Stimulated activated naive CD8-positive, alpha-beta T cell treated with anti-CD3 and anti-CD28 coated beads, Interleukin-15, amount 100 ng/mL, for 72 hours (primary cell): ENCODE results near the gene ADAMTS13.

Source experiments
- ATAC-seq: fragments of 150-1000 bp; cut with Tn5 transposase; 2 replicates; pipeline ENCODE4 v1.10.0; 2021; ENCODE audit warnings: mild to moderate bottlenecking, moderate library complexity
- DNase-seq, 2 donors: peaks; one replicate each; pipeline ENCODE4 v3.0.0; 2021 to 2022
- H3K27ac Mint-ChIP-seq, 2 donors: one replicate each; pipeline ENCODE4 v1.8.0; 2022; ENCODE audit warnings: mild to moderate bottlenecking in 2 of 2, mixed read lengths in 2 of 2, moderate library complexity in 2 of 2
- H3K27me3 Mint-ChIP-seq: one replicate; pipeline ENCODE4 v1.8.0; 2022; ENCODE audit warnings: mixed read lengths
- H3K4me1 Mint-ChIP-seq: one replicate; pipeline ENCODE4 v1.8.0; 2022; ENCODE audit warnings: mild to moderate bottlenecking, mixed read lengths
- H3K4me3 Mint-ChIP-seq, 2 donors: one replicate each; pipeline ENCODE4 v1.8.0; 2022; ENCODE audit warnings: mild to moderate bottlenecking in 2 of 2, mixed read lengths in 2 of 2, moderate library complexity in 1 of 2
- H3K9me3 Mint-ChIP-seq, 2 donors: one replicate each; pipeline ENCODE4 v1.8.0; 2022; ENCODE audit warnings: mixed read lengths in 2 of 2

The ADAMTS13 gene

GRCh38 chr9:133404454-133405002 is 17.6 kb upstream of the ADAMTS13 start:
- Mint-ChIP-seq H3K4me1 (peaks cover 35% of the 10 kb centered on the region), H3K9me3 (no peaks in the 10 kb centered on the region), H3K27me3 (no peaks in the 10 kb centered on the region), H3K4me3 (no peak overlapping the region), H3K27ac (no peak overlapping the region)
- ATAC-seq (no peak), DNase-seq (no peak)

DNA sequence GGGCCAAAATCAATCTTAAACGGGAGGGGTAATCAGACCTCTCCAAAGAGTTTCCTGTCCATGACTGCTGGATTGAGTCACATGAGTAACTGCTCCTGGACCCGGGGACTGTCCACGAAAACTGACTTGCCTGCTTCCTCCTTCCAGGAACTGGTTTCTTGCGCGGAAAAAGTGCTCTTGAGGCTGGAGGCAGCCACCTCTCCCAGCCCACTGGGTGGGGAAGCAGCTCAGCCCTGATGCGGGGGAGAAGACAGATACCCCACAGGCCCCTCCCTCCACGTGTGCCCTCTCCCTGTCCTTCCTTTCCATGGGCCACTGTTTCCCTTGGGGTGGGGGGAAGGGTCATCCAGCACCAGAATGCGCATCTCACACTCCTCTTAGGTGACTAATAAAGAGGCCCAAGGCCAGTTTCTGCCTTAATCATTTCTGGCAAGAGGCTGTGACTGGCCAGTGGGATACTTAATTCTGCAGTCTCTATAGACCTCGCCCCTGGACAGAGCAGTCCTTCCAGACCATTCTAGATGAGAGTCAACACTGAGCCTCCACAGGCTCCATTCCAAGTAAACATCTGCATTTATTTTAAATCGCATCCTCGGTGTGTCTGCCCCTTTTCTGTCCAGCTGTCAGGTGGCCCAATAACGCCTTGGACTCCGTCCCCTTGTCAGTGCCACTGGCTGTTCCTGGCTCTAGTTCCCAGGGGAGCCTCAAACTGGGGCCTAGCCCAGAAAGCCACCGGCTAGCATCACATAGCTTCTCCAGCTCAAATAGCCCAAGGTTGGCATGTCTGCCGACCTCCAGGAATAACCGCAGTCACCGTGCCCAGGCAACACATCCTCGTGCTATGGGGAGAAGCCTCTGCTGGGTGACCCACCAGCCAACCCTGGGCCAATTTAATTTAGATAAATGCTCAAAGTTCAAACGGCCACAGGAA is 16.4 kb upstream of the ADAMTS13 start:
- no peak for DNase-seq
- Mint-ChIP-seq H3K4me3 (no peak overlapping the region), H3K27me3 (no peaks in the 10 kb centered on the region)

GRCh38 chr9:133406480-133407307 is 15.5 kb upstream of the ADAMTS13 start:
- no peak overlapping the region for H3K4me3 Mint-ChIP-seq
- DNase-seq (peak; percentile 76 to 82), ATAC-seq (peak; percentile 91)
- H3K9me3 Mint-ChIP-seq = no peaks in the 10 kb centered on the region
- no peaks in the 10 kb centered on the region for H3K27me3 Mint-ChIP-seq
- H3K27ac Mint-ChIP-seq = peak overlapping the region in 1 of 2 donors; percentile 85
- H3K4me1 Mint-ChIP-seq = peaks cover 35% of the 10 kb centered on the region

More for the DNA sequence above, 16.4 kb upstream of the ADAMTS13 start:
- Mint-ChIP-seq H3K4me1 (peaks cover 35% of the 10 kb centered on the region), H3K9me3 (no peaks in the 10 kb centered on the region), H3K27ac (peak overlapping the region in 1 of 2 donors; percentile 74)
- ATAC-seq = no peak

DNA sequence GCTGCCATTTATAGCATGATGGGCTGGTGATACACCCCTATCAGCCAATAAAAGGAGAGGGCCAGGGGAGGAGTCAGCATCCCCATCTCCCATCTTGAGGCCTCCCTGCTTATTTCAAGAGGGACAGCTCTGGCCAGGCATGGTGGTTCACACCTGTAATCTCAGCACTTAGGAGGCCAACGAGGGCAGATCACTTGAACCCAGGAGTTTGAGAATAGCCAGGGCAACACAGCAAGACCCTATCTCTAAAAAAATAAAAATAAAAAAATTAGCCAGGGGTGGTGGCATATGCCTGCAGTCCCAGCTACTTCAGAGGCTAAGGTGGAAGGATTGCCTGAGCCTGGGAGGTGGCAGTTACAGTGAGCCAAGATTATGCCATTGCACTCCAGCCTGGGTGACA is 14.1 kb upstream of the ADAMTS13 start:
- no peak overlapping the region for H3K4me3 Mint-ChIP-seq
- peaks cover 44% of the 10 kb centered on the region for H3K4me1 Mint-ChIP-seq
- H3K27me3 Mint-ChIP-seq = no peaks in the 10 kb centered on the region
- no peaks in the 10 kb centered on the region for H3K9me3 Mint-ChIP-seq
- H3K27ac Mint-ChIP-seq = no peak overlapping the region
- DNase-seq (no peak), ATAC-seq (no peak)

DNA sequence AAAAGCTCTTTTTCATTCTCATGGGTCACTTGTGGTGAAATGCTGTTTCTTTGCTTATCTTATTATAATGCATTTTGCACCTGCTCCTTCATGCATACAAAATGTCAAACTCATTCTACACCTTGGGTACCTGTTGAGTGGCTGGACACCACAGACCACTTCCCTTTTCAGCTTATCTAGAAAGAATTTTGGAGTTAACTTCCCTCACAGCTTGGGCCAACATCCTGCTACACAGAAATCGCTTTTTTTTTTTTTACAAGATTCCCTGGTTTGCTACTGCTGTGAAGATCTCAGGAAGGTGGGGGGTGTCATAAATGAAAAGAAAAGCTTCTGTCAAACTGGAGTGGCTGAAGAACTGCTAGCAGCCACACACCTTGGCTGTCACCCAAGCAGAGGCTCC is 7.0 kb upstream of the ADAMTS13 start:
- no peaks in the 10 kb centered on the region for H3K9me3 Mint-ChIP-seq
- H3K27me3 Mint-ChIP-seq = no peaks in the 10 kb centered on the region
- no peak for ATAC-seq
- DNase-seq = no peak
- H3K27ac Mint-ChIP-seq = peak overlapping the region in 1 of 2 donors; percentile 55
- H3K4me3 Mint-ChIP-seq = peak overlapping the region in 1 of 2 donors; percentile 26
- peaks cover 63% of the 10 kb centered on the region for H3K4me1 Mint-ChIP-seq

- Mint-ChIP-seq H3K9me3 (no peaks in the 10 kb centered on the region), H3K4me3 (peak within 1 kb of the TSS; percentile 95 to 96), H3K27me3 (no peaks in the 10 kb centered on the region), H3K4me1 (peaks cover 83% of the 10 kb centered on the region), H3K27ac (peak within 1 kb of the TSS; percentile 98 to 99)
- DNase-seq = peak; percentile 90 to 94
- ATAC-seq = peak; percentile 89
These were observed 4.4 kb upstream of the ADAMTS13 start, which contains the start of gene REXO4 for GRCh38 chr9:133417541-133418461. Gene REXO4, minus strand, starts transcription at chr9:133418010. Its CDS starts 166 bp downstream, at chr9:133417844.

DNA sequence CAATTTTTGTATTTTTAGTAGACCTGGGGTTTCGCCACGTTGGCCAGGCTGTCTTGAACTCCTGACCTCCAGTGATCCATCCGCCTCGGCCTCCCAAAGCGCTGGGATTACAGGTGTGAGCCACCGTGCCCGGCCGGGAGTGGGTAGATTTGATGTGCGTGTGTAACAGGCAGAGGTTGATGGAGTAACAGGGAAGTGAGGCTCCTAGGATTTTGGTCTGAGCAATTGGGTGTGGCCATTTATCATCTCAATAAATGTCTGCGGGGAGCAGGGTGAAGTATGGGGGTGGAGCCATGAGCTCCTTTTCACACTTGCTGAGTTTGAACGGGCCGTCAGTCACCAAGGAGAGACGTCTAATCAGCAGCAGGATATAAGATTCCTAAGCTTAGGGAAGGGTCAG is 3.2 kb upstream of the ADAMTS13 start:
- Mint-ChIP-seq H3K27ac (peak overlapping the region in 1 of 2 donors; percentile 44), H3K4me3 (peak overlapping the region; percentile 95 to 96), H3K27me3 (peaks cover 2% of the 10 kb centered on the region), H3K4me1 (peaks cover 76% of the 10 kb centered on the region), H3K9me3 (no peaks in the 10 kb centered on the region)
- DNase-seq (no peak), ATAC-seq (no peak)

DNA sequence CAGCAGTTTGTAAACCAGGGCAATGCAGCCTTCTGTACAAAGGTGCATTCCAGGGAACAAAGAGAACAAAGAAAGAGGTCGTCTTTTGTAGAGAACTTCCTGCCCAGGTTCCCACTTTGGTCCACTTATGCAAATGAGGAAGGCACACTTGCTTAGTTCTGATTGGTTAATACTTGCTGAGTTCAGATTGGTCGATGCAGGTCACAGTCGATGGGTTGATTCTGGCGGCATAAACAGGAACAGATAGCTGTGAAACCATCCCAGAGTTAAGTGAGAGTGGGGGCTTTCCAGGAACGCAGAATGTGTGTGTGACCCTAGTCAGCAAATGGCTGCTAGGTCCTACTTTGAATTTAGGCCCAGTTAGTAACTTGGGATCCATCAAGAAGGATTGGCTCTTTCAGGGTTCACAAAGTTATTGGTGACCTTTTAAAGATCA is 1.8 kb upstream of the ADAMTS13 start:
- ATAC-seq (peak; percentile 19), DNase-seq (peak; percentile 27 to 65)
- H3K27me3 Mint-ChIP-seq = peaks cover 16% of the 10 kb centered on the region
- no peaks in the 10 kb centered on the region for H3K9me3 Mint-ChIP-seq
- H3K4me3 Mint-ChIP-seq = peak overlapping the region; percentile 24 to 40
- H3K27ac Mint-ChIP-seq = peak overlapping the region; percentile 64 to 90
- peaks cover 62% of the 10 kb centered on the region for H3K4me1 Mint-ChIP-seq

- Mint-ChIP-seq H3K9me3 (no peaks in the 10 kb centered on the region), H3K27ac (no peak overlapping the region), H3K27me3 (peaks cover 44% of the 10 kb centered on the region), H3K4me1 (peaks cover 46% of the 10 kb centered on the region), H3K4me3 (no peak overlapping the region)
- DNase-seq (no peak), ATAC-seq (no peak)
These were observed 1.0 kb downstream of the ADAMTS13 start for GRCh38 chr9:133423216-133423615.

DNA sequence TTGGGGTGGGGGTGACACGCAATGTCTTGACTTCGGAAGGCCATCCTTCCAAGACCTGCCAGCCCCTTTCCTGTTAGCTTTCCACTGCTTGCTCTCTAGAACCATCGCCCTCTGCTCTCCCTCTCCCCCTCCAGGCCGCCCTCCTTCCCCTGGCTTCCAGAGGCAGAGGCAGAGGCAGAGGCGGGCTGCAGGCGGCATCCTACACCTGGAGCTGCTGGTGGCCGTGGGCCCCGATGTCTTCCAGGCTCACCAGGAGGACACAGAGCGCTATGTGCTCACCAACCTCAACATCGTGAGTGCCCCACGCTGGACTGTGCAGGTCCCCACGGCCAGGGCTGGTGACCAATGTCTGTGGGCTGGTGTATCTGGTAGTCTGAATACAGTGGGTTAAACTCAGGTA is 2.0 kb downstream of the ADAMTS13 start:
- peaks cover 50% of the 10 kb centered on the region for H3K27me3 Mint-ChIP-seq
- peaks cover 36% of the 10 kb centered on the region for H3K4me1 Mint-ChIP-seq
- H3K9me3 Mint-ChIP-seq = no peaks in the 10 kb centered on the region
- no peak overlapping the region for H3K27ac Mint-ChIP-seq
- H3K4me3 Mint-ChIP-seq = no peak overlapping the region
- ATAC-seq (no peak), DNase-seq (no peak)

- DNase-seq (no peak), ATAC-seq (no peak)
- Mint-ChIP-seq H3K27me3 (peaks cover 58% of the 10 kb centered on the region), H3K4me1 (peaks cover 35% of the 10 kb centered on the region), H3K9me3 (no peaks in the 10 kb centered on the region), H3K4me3 (no peak overlapping the region), H3K27ac (peak overlapping the region in 1 of 2 donors; percentile 20)
These were observed 3.0 kb downstream of the ADAMTS13 start for GRCh38 chr9:133425049-133425632.

DNA sequence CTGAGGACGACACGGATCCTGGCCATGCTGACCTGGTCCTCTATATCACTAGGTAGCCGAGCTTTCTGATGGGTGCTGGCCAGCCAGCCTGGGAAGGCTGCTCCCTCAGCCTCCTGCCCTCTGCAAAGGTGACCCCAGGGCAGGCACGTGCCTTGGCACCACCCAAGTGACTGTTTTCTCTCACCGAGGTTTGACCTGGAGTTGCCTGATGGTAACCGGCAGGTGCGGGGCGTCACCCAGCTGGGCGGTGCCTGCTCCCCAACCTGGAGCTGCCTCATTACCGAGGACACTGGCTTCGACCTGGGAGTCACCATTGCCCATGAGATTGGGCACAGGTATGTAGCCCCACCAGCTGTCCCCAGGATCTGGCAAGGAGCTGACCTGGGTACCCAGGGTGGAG is 3.8 kb downstream of the ADAMTS13 start:
- H3K4me3 Mint-ChIP-seq = no peak overlapping the region
- DNase-seq (no peak), ATAC-seq (no peak)
- no peaks in the 10 kb centered on the region for H3K9me3 Mint-ChIP-seq
- peaks cover 27% of the 10 kb centered on the region for H3K4me1 Mint-ChIP-seq
- H3K27me3 Mint-ChIP-seq = peaks cover 58% of the 10 kb centered on the region
- no peak overlapping the region for H3K27ac Mint-ChIP-seq

GRCh38 chr9:133427658-133428348 is 5.6 kb downstream of the ADAMTS13 start:
- Mint-ChIP-seq H3K27ac (no peak overlapping the region), H3K27me3 (peaks cover 58% of the 10 kb centered on the region), H3K9me3 (no peaks in the 10 kb centered on the region), H3K4me3 (peak overlapping the region; percentile 64 to 68), H3K4me1 (peaks cover 9% of the 10 kb centered on the region)
- no peak for ATAC-seq
- no peak for DNase-seq

- peak; percentile 47 for ATAC-seq
- peaks cover 58% of the 10 kb centered on the region for H3K27me3 Mint-ChIP-seq
- H3K27ac Mint-ChIP-seq = no peak overlapping the region
- H3K4me1 Mint-ChIP-seq = peaks cover 6% of the 10 kb centered on the region
- no peaks in the 10 kb centered on the region for H3K9me3 Mint-ChIP-seq
- H3K4me3 Mint-ChIP-seq = peak overlapping the region; percentile 26 to 59
- no peak for DNase-seq
These were observed 6.5 kb downstream of the ADAMTS13 start for GRCh38 chr9:133428617-133429101.
